SK-MEL-5 (cell line): ENCODE data around the gene TMEM147. TPM values are rescaled to one million over a fixed set of nuclear protein-coding genes. Genes with fewer than 3 reads are reported as not detected.
A peak's percentile ranks its signal among the peaks of the same experiment; 100 is the strongest.
"Not testable (repeated sequence)": the region's sequence is repeated elsewhere in the genome, so short reads cannot be mapped to it uniquely, and the experiment has no call there.

Experiments used
- DNase-seq: peaks from one replicate; pipeline ENCODE4 v3.0.0-alpha.2; 2016; ENCODE audit warnings: low read depth, low spot score
- in situ Hi-C: cut with HindIII; loops from 2 replicates; pipeline ENCODE4 v1.10.0; 2016; ENCODE audit warnings: low sequenced_read_pairs, high pct_unique_total_duplicates, low pct_unique_long_range_greater_than_20kb
- total RNA-seq: library from RNA; depleted of rRNA; stranded (reverse); fragments of >200 nt; shearing (Covaris generic); gene quantifications from 2 replicates; pipeline ENCODE4 v1.2.3, GENCODE V29; 2014; rRNA removed

The TMEM147 gene
- total RNA-seq, 1 experiment from 2014 or later = 582 TPM

DNA sequence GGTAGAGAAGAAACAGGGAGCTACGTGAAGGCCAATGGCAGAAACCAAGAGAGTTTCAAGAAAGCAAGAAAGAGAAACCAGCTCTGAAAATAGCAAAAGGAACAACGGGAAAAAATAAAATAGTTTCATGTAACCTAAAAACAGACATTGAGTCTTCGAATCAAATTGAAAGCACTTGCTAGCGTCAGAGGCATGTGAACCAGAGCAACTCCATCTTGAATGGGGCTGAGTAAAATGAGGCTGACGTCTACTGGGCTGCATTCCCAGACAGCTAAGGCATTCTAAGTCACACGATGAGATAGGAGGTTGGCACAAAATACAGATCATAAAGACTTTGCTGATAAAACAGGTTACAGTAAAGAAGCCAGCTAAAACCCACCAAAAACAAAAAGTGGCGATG, 33.3 kb downstream of the TMEM147 start:
- in situ Hi-C loops = no loop called here
- DNase-seq = no peak

DNA sequence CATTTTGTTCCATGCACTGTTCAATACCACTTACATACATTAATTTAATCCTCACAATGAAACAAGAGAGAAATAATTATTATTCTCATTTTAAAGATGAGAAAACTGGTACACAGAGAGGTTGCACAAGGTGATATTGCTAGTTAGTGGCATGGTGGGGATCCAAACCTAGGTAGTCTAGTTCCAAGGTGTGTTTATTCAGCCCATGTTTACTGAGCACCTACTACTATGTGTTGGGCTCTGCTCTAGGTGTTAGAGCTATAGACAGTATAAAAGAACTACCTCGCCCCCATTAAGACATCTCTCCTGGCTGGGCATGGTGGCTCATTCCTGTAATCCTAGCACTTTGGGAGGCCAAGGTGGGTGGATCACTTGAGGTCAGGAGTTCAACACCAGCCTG, 37.3 kb downstream of the TMEM147 start:
- in situ Hi-C loops = no loop called here
- no peak for DNase-seq

DNA sequence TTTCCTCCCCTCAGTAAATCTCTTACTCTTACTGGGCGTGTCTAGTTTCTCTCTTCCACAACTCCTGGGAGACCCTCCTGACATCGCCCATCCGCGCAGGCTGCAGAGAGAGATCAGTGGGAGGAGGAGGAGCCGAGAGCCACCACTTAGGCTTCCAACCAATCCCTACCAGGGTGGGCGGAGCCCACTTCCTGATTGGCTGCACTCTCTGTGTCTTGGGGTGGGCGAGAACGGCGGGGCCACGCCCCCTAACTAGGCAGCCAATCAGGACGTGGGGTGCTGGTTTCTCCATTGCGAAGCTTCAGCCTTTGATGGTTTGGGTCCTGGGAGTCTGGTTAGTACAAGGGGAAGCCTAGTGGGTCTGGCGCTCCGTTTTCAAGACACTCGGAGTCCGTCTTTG, 40.4 kb downstream of the TMEM147 start, which contains the start of gene PMIS2:
Gene PMIS2 (plus strand): TSS at position 326 of the 400 bp plus-strand sequence. CDS start 87 bp downstream, outside the sequence.
- in situ Hi-C loops = no loop called here
- peak; percentile 39 for DNase-seq

DNA sequence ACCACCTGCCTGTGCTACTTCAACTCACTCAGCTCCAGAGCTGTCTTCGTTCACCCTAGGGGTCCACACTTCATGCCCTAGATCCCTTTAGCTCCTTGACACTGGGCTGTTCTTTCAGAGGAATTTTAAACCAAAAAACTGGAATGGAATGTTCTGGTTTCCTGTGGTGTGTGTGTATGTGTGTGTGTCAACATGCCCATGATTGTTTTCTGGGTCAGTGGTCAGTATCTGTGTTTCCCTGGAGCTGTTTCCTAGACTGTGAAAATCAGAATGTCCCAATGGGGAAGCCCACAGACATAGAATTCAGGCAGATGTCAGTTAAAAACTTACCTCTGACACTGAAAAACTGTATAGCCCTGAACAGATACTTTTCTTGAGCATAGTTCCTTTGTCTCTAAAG, 41.9 kb downstream of the TMEM147 start:
- in situ Hi-C loops = no loop called here
- DNase-seq = no peak

DNA sequence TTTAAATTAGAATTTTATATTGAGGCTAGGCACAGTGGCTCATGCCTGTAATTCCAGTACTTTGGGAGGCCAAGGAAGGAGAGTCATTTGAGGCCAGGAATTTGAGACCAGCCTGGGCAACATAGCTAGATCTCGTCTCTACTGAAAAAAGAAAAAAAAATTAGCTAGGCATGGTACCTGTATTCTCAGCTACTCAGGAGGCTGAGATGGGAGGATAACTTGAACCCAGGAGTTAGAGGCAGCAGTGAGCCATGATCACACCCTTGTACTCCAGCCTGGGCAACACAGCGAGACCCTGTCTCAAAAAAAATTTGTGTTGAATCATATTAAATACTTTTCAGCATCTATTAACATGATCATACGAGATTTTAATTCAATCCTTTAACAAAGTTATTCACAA, 45.4 kb downstream of the TMEM147 start:
- no peak for DNase-seq
- in situ Hi-C loops = no loop called here

DNA sequence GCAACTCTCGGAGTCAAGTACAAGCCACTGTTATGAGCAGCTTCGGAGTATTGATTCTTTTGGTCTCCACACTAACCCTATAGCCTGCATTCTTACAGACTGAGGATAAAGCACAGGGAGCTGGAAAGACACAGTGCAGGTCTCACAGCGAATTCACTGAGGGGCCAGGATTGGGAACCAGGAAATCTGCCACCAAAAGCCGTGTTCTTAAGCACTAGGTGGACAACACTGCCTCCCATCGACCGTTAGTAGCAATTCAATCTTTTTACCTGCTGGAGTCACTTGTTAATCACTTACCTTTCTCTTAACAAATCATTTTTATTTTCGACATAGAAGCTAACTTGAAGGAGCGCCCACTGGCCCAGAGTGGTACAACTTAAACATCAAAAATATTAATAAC, 46.8 kb downstream of the TMEM147 start:
- DNase-seq = peak; percentile 59
- in situ Hi-C loops = no loop called here

DNA sequence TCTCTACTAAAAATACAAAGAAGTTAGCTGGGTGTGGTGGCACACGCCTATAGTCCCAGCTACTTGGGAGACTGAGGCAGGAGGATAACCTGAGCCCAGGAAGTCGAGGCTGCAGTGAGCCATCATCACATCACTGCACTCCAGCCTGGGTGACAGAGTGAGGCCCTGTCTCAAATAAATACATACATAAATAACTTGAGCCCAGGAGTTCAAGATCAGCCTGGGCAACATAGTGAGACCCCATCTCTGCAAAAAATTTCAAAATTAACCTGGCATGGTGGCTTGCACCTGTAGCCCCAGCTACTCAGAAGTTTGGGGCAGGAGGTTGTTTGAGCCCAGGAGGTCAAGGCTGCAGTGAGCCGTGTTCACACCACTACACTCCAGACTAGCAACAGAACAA, 49.6 kb downstream of the TMEM147 start:
- DNase-seq, in situ Hi-C loops: not testable (repeated sequence)

DNA sequence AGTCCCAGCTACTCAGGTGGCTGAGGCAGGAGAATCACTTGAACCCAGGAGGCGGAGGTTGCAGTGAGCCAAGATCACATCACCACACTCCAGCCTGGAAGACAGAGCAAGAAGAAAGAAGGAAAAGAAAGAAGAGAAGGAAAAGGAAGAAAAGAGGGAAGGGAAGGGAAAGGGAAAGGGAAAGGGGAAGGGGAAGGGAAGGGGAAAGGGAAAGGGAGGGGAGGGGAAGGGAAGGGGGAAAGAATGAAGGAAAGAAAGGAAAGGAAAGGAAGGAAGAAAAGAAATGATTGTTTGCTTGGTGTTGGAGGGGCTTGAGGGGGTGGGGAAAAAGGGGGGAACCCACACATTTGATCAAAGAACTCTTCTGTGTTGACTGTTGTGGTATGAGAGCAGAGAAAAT, 50.5 kb downstream of the TMEM147 start:
- in situ Hi-C loops = no loop called here
- DNase-seq = no peak

DNA sequence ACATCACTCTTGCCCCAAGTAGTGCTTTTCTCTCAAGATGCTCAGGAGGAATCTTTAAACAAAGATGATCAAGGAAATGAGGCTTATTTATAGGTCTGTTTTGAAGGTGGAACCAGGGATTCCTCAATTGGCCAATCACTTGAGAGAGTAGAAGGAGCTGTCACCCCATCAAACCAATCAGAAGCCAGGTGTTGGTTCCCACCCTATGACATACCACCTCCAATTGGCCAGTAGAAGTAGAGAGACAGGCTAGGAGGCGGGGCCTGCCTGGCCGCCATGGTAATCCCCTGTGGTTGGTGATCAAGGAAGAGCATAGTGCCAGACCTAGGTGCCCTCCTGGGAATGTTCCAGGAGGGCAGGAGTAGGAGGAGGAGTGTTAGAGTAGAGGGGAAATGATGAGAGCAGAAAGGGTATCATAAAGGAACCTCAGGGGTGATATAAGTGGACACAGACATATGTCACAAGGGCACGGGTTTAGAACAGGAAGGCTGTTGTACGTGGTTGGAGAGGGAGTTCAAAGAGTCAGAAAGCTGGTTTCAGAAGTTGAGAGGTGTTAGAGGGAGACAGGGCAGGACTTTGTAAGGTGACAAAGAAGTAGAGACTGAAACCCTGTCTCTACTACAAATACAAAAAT, 51.1 kb downstream of the TMEM147 start:
- peak; percentile 54 for DNase-seq
- in situ Hi-C loops = no loop called here

Other genes with a start within 250 kb of the TMEM147 start
- 4.4 and 5.5 TPM in 2 replicates for gene CD22, start 216.4 kb upstream of the TMEM147 start, total RNA-seq
- not detected in 2 replicates for gene FFAR1, start 197.7 kb upstream of the TMEM147 start, total RNA-seq
- not detected in 2 replicates for gene FFAR3, start 187.2 kb upstream of the TMEM147 start, total RNA-seq
- not detected in 2 replicates for gene GPR42, start 174.6 kb upstream of the TMEM147 start, total RNA-seq
- gene FFAR2, start 97.4 kb upstream of the TMEM147 start, total RNA-seq = 0.13 TPM in 1 of 2 replicates, not detected in the other
- not detected in 2 replicates for gene KRTDAP, start 55.2 kb upstream of the TMEM147 start, total RNA-seq
- gene DMKN, start 32.0 kb upstream of the TMEM147 start, total RNA-seq = 16.7 and 23.0 TPM in 2 replicates
- gene SBSN, start 17.3 kb upstream of the TMEM147 start, total RNA-seq = 0.11 TPM in 1 of 2 replicates, not detected in the other
- 3.2 and 3.6 TPM in 2 replicates for gene GAPDHS, start 12.2 kb upstream of the TMEM147 start, total RNA-seq
- gene ATP4A, start 18.0 kb downstream of the TMEM147 start, total RNA-seq = not detected in 2 replicates
- gene PMIS2, start 40.5 kb downstream of the TMEM147 start, total RNA-seq = not detected in 2 replicates
- 9.2 and 11.1 TPM in 2 replicates for gene HAUS5, start 67.1 kb downstream of the TMEM147 start, total RNA-seq
- 54.5 and 58.2 TPM in 2 replicates for gene RBM42, start 83.4 kb downstream of the TMEM147 start, total RNA-seq
- 0.40 TPM in 1 of 2 replicates, not detected in the other for gene ETV2, start 96.1 kb downstream of the TMEM147 start, total RNA-seq
- 568 and 619 TPM in 2 replicates for gene COX6B1, start 102.7 kb downstream of the TMEM147 start, total RNA-seq
- not detected in 2 replicates for gene UPK1A, start 120.9 kb downstream of the TMEM147 start, total RNA-seq
- not detected in 2 replicates for gene ZBTB32, start 158.9 kb downstream of the TMEM147 start, total RNA-seq
- 3.7 and 5.9 TPM in 2 replicates for gene KMT2B, start 172.4 kb downstream of the TMEM147 start, total RNA-seq
- gene IGFLR1, start 196.8 kb downstream of the TMEM147 start, total RNA-seq = 1.5 and 6.9 TPM in 2 replicates
- gene U2AF1L4, start 199.8 kb downstream of the TMEM147 start, total RNA-seq = 6.0 and 6.9 TPM in 2 replicates
- 51.5 and 56.0 TPM in 2 replicates for gene PSENEN, start 200.0 kb downstream of the TMEM147 start, total RNA-seq
- 5.3 and 7.7 TPM in 2 replicates for gene LIN37, start 202.9 kb downstream of the TMEM147 start, total RNA-seq
- not detected in 2 replicates for gene HSPB6, start 211.4 kb downstream of the TMEM147 start, total RNA-seq
- 1.3 and 1.7 TPM in 2 replicates for gene PROSER3, start 212.6 kb downstream of the TMEM147 start, total RNA-seq
- 0.83 and 0.87 TPM in 2 replicates for gene ARHGAP33, start 229.9 kb downstream of the TMEM147 start, total RNA-seq